HepG2 (cell line): ENCODE measurements around the gene POGK. TPM values are rescaled to one million over a fixed set of nuclear protein-coding genes. Genes with fewer than 3 reads are reported as not detected.

Experiments
- ARNT2 ChIP-seq: sonication (generic); formaldehyde crosslinking; IDR thresholded peaks from 2 replicates; pipeline ENCODE4 v1.8.0; 2022; ENCODE audit warnings: mild to moderate bottlenecking, low read depth, missing genetic modification reagents, moderate library complexity
- HDAC2 ChIP-seq: sonication (generic); formaldehyde crosslinking; IDR thresholded peaks from 2 replicates; pipeline ENCODE4 v1.4.0; 2020; ENCODE audit warnings: missing genetic modification reagents
- MATR3 ChIP-seq: sonication (generic); formaldehyde crosslinking; IDR thresholded peaks from 2 replicates; pipeline ENCODE4 v1.4.0; 2020; ENCODE audit warnings: missing genetic modification reagents
- NFE2L2 ChIP-seq: fragments of 150-350 bp; IDR thresholded peaks from 2 replicates; pipeline ENCODE4 v1.6.1; 2014; ENCODE audit warnings: low read length
- NFYB ChIP-seq: sonication (generic); formaldehyde crosslinking; IDR thresholded peaks from 2 replicates; pipeline ENCODE4 v1.4.0; 2020; ENCODE audit warnings: missing genetic modification reagents
- POLR2A ChIP-seq, 2 experiments: IDR thresholded peaks; 2 replicates each; pipeline ENCODE4 v1.6.1; 2011; ENCODE audit warnings: low read depth in 2 of 2, low read length in 2 of 2, mild to moderate bottlenecking in 1 of 2, moderate library complexity in 1 of 2; ENCODE audit not compliant: insufficient read depth in 1 of 2
- RARG ChIP-seq: sonication (generic); formaldehyde crosslinking; IDR thresholded peaks from 2 replicates; pipeline ENCODE4 v1.4.0; 2020; ENCODE audit warnings: low read depth, mild to moderate bottlenecking, missing genetic modification reagents
- RXRA ChIP-seq: sonication (generic); formaldehyde crosslinking; IDR thresholded peaks from 2 replicates; pipeline ENCODE4 v1.5.1; 2020; ENCODE audit warnings: missing genetic modification reagents
- SNRNP70 ChIP-seq: fragments of 200-400 bp; formaldehyde crosslinking; IDR thresholded peaks from 2 replicates; pipeline ENCODE4 v1.6.1; 2017; ENCODE audit warnings: mild to moderate bottlenecking, low read depth, low read length, moderate library complexity
- ZNF143 ChIP-seq: sonication (generic); formaldehyde crosslinking; IDR thresholded peaks from 2 replicates; pipeline ENCODE4 v1.4.0; 2020; ENCODE audit warnings: missing genetic modification reagents
- ZNF574 ChIP-seq: sonication (generic); formaldehyde crosslinking; IDR thresholded peaks from 2 replicates; pipeline ENCODE4 v1.4.0; 2020; ENCODE audit warnings: missing genetic modification reagents
- ZNF800 ChIP-seq: sonication (generic); formaldehyde crosslinking; IDR thresholded peaks from 2 replicates; pipeline ENCODE4 v1.4.0; 2020; ENCODE audit warnings: missing genetic modification reagents
- ZSCAN31 ChIP-seq: sonication (generic); formaldehyde crosslinking; IDR thresholded peaks from 2 replicates; pipeline ENCODE4 v1.5.0; 2020; ENCODE audit warnings: low read depth, mild to moderate bottlenecking, missing genetic modification reagents
- polyA plus RNA-seq, 8 experiments: library from polyadenylated mRNA; depleted of rRNA in 3 of 8; stranded (reverse) in 7 of 8; unstranded in 1 of 8; fragments of >200 nt; fragmentation: Illumina TruSeq in 4 of 8; extraction: Trizol in 4 of 8; gene quantifications; 2 replicates each; pipeline versions ENCODE4 v1.2.1 to v1.2.3, GENCODE V29; 2011 to 2016; ENCODE audit warnings: low read depth in 4 of 8, missing spikeins in 1 of 8, mixed read lengths in 1 of 8; ENCODE audit not compliant: insufficient read depth in 1 of 8
- total RNA-seq, 5 experiments: library from RNA; depleted of rRNA; stranded (reverse); fragments of >200 nt; fragmentation: Illumina TruSeq; extraction: Trizol; gene quantifications; 2 replicates each; pipeline ENCODE4 v1.2.3, GENCODE V29; 2016; ENCODE audit warnings: low read depth in 1 of 5
- TF ChIP-seq, protein P1 (sequence below): sonication (generic); formaldehyde crosslinking; IDR thresholded peaks from 2 replicates; pipeline ENCODE4 v1.5.0; 2020; ENCODE audit warnings: missing genetic modification reagents
- TF ChIP-seq, protein P2 (sequence below): sonication (generic); formaldehyde crosslinking; IDR thresholded peaks from 2 replicates; pipeline ENCODE4 v1.8.0; 2022; ENCODE audit warnings: missing genetic modification reagents, mild to moderate bottlenecking, inconsistent platforms, borderline replicate concordance
- TF ChIP-seq, protein P3 (sequence below): sonication (generic); formaldehyde crosslinking; IDR thresholded peaks from 2 replicates; pipeline ENCODE4 v1.4.0; 2020; ENCODE audit warnings: missing genetic modification reagents
- TF ChIP-seq, protein P4 (sequence below): sonication (generic); formaldehyde crosslinking; IDR thresholded peaks from 2 replicates; pipeline ENCODE4 v1.4.0; 2020; ENCODE audit warnings: missing genetic modification reagents

POGK gene
- total and polyA plus RNA-seq, 2 of the 13 experiments (the other 11 are each of a cell fraction or from before 2014, with no cell fraction given), result 4.8 to 16.2 TPM

- TF ChIP-seq NFE2L2 (no peak), ARNT2 (CRISPR knock-in tag) (peak; percentile 97; the same call in 1 of the 2 replicates), POLR2A (IDR thresholded peaks at IDR 0.05; ENCODE audit: insufficient read depth in 1 of 2, low read depth in 2 of 2, low read length in 2 of 2) (peak; percentile 74 to 78), ZNF800 (CRISPR knock-in tag) (peak; percentile 78), SNRNP70 (no peak), RXRA (peak; percentile 68; the same call in 1 of the 2 replicates), ZNF143 (CRISPR knock-in tag) (peak; percentile 73), ZSCAN31 (CRISPR knock-in tag) (peak; percentile 73; the same call in 1 of the 2 replicates), NFYB (CRISPR knock-in tag) (peak; percentile 35; the same call in 1 of the 2 replicates), HDAC2 (CRISPR knock-in tag) (peak; percentile 62), RARG (CRISPR knock-in tag) (no peak), ZNF574 (CRISPR knock-in tag) (peak; percentile 90), MATR3 (CRISPR knock-in tag) (no peak)
- TF ChIP-seq, protein P1, sequence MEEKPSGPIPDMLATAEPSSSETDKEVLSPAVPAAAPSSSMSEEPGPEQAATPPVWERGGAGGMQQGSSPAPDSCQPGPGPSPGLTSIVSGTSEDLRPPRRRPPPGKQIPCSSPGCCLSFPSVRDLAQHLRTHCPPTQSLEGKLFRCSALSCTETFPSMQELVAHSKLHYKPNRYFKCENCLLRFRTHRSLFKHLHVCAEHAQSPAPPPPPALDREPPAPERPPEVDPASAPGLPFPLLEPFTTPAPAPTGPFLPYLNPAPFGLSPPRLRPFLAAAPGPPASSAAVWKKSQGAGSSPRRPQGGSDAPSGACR (CRISPR knock-in tag), result peak; percentile 26; the same call in 1 of the 2 replicates
- TF ChIP-seq, protein P2, sequence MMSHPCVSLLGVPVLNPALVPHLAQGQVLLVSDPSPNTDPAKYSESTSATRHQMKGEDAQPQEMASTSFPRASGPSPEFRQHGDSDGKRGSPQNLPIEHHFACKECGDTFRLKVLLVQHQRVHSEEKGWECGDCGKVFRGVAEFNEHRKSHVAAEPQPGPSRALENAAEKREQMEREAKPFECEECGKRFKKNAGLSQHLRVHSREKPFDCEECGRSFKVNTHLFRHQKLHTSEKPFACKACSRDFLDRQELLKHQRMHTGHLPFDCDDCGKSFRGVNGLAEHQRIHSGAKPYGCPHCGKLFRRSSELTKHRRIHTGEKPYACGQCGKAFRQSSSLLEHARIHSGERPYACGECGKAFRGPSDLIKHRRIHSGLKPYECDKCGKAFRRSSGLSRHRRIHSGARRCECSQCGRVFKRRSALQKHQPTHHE (CRISPR knock-in tag), result peak; percentile 58; the same call in 1 of the 2 replicates
- TF ChIP-seq, protein P3, sequence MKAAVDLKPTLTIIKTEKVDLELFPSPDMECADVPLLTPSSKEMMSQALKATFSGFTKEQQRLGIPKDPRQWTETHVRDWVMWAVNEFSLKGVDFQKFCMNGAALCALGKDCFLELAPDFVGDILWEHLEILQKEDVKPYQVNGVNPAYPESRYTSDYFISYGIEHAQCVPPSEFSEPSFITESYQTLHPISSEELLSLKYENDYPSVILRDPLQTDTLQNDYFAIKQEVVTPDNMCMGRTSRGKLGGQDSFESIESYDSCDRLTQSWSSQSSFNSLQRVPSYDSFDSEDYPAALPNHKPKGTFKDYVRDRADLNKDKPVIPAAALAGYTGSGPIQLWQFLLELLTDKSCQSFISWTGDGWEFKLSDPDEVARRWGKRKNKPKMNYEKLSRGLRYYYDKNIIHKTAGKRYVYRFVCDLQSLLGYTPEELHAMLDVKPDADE (CRISPR knock-in tag), result peak; percentile 84; the same call in 1 of the 2 replicates
- TF ChIP-seq, protein P4, sequence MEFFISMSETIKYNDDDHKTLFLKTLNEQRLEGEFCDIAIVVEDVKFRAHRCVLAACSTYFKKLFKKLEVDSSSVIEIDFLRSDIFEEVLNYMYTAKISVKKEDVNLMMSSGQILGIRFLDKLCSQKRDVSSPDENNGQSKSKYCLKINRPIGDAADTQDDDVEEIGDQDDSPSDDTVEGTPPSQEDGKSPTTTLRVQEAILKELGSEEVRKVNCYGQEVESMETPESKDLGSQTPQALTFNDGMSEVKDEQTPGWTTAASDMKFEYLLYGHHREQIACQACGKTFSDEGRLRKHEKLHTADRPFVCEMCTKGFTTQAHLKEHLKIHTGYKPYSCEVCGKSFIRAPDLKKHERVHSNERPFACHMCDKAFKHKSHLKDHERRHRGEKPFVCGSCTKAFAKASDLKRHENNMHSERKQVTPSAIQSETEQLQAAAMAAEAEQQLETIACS, result peak; percentile 69
Observed at GRCh38 chr1:166838766-166839599, at the start of gene POGK (continued).
